ENCODE results near the gene LAMA2. TPM values are rescaled to one million over a fixed set of nuclear protein-coding genes. Genes with fewer than 3 reads are reported as not detected.

Gene LAMA2
- total and polyA plus RNA-seq, 2 of the 8 experiments (the other 6 are each of a cell fraction or from before 2014, with no cell fraction given) = 1.3 to 3.8 TPM

DNA sequence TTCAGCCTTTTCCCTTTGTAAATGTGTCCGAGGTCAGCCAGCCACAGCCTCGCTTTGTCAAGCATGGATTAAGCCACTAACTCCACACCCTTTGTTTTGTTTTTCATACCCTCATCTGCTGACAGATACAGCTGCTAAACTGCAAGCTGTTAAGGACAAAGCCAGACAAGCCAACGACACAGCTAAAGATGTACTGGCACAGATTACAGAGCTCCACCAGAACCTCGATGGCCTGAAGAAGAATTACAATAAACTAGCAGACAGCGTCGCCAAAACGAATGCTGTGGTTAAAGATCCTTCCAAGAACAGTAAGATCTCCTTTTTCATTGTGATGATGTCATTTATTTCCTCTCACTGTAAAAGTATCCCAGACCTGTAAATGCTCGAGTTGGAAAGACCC, 557.8 kb downstream of the LAMA2 start:
- Histone ChIP-seq H2AK5ac (ENCODE audit: low read depth, low read length) (no peak overlapping the region), H3K4me1 (replicated peaks in 1 of 4; ENCODE audit: control insufficient read depth in 3 of 4, insufficient read depth in 4 of 4, low read length in 3 of 4) (peaks cover 0 to 12% (median 0%) of the 10 kb centered on the region in 4 experiments; a peak in 1 of 7 replicates), H3K79me2 (ENCODE audit: control insufficient read depth in 1 of 2, insufficient read depth in 2 of 2, low read length in 2 of 2) (no peaks in the 10 kb centered on the region), H2BK15ac (ENCODE audit: low read length) (no peak overlapping the region), H3K27me3 (replicated peaks in 1 of 4; ENCODE audit: control insufficient read depth in 3 of 4, extremely low read depth in 1 of 4, insufficient read depth in 3 of 4, low read length in 3 of 4) (no peaks in the 10 kb centered on the region), H3K18ac (ENCODE audit: extremely low read depth, low read length) (no peak overlapping the region), H3K9me3 (ENCODE audit: insufficient read depth in 2 of 2, low read depth in 1 of 2, low read length in 1 of 2) (no peaks in the 10 kb centered on the region), H3K4me3 (ENCODE audit: extremely low read depth in 1 of 4, insufficient read depth in 2 of 4, low read depth in 3 of 4, low read length in 4 of 4) (no peak overlapping the region), H2BK20ac (ENCODE audit: low read length) (no peak overlapping the region), H3K4me2 (ENCODE audit: insufficient read depth in 1 of 2, low read depth in 2 of 2, low read length in 2 of 2) (peak overlapping the region; percentile 3 to 13; a peak in 2 of 4 replicates), H2BK120ac (replicated peaks; ENCODE audit: low read depth, low read length) (peak overlapping the region; percentile 25), H3K36me3 (ENCODE audit: control insufficient read depth in 2 of 4, insufficient read depth in 4 of 4, low read length in 3 of 4) (no peaks in the 10 kb centered on the region), H4K5ac (ENCODE audit: insufficient read length, low read depth, low read length) (no peak overlapping the region), H3K4ac (replicated peaks; ENCODE audit: insufficient read length, low read depth, low read length) (no peak overlapping the region), H3K9ac (replicated peaks in 1 of 4; ENCODE audit: extremely low read depth in 1 of 4, low read depth in 3 of 4, low read length in 3 of 4) (no peak overlapping the region), H3K56ac (replicated peaks; ENCODE audit: insufficient read length, low read depth, low read length) (no peak overlapping the region), H3K27ac (ENCODE audit: low read depth, low read length) (no peak overlapping the region), H2BK12ac (ENCODE audit: low read depth, low read length) (no peak overlapping the region), H4K20me1 (replicated peaks in 1 of 2; ENCODE audit: control insufficient read depth in 1 of 2, insufficient read depth in 2 of 2, low read length in 2 of 2) (no peaks in the 10 kb centered on the region), H2BK5ac (ENCODE audit: low read depth, low read length) (no peak overlapping the region), H3K23me2 (ENCODE audit: low read depth, low read length) (no peaks in the 10 kb centered on the region), H3K23ac (ENCODE audit: insufficient read length) (no peak overlapping the region), H2AFZ (ENCODE audit: low read length) (peak overlapping the region; percentile 72; the same call in 1 of the 2 replicates), H3K79me1 (ENCODE audit: low read depth, low read length) (no peaks in the 10 kb centered on the region), H3K14ac (ENCODE audit: insufficient read length) (no peak overlapping the region), H4K91ac (replicated peaks; ENCODE audit: insufficient read length, low read length) (no peak overlapping the region), H4K8ac (ENCODE audit: extremely low read depth, insufficient read depth, low read length) (no peak overlapping the region)
- DNase-seq (ENCODE audit: low read depth in 1 of 2, low spot score in 2 of 2) (no peak), FAIRE-seq (peak; percentile 80)
- WGBS, 2 experiments (ENCODE audit: extremely low coverage in 1 of 2, insufficient coverage in 1 of 2, insufficient read length in 1 of 2, insufficient replicate concordance in 2 of 2, low coverage in 1 of 2, low lambda C conversion rate in 2 of 2, missing lambda C conversion rate in 1 of 2) = 38% methylated on average over 8 of the region's 8 CpGs; no CpG with 5 or more reads in 1 of the 2 experiments
- POLR2A ChIA-PET (ENCODE audit: partially characterized antibody) = no interaction called here
- CTCF ChIA-PET (ENCODE audit: partially characterized antibody) = no interaction called here
- TF ChIP-seq KDM4A (IDR thresholded peaks at IDR 0.05; ENCODE audit: low read depth, low read length, severe bottlenecking) = no peak
- no peak for TF ChIP-seq CHD2 (IDR thresholded peaks at IDR 0.05; ENCODE audit: low read length)
- no peak for TF ChIP-seq SP2 (IDR thresholded peaks at IDR 0.05; ENCODE audit: low read length)
- 0 out of 2 replicates have a peak, but pooled peaks have one; percentile 16 for TF ChIP-seq JUND (IDR thresholded peaks at IDR 0.05; ENCODE audit: low read length)
- no peak for TF ChIP-seq SUZ12 (IDR thresholded peaks at IDR 0.05; ENCODE audit: low read length)
- no peak for TF ChIP-seq EP300 (IDR thresholded peaks at IDR 0.05; ENCODE audit: borderline replicate concordance in 1 of 2, low read depth in 2 of 2, low read length in 2 of 2)
- TF ChIP-seq CEBPB (IDR thresholded peaks at IDR 0.05; ENCODE audit: low read depth, low read length) = no peak
- TF ChIP-seq, protein P1, sequence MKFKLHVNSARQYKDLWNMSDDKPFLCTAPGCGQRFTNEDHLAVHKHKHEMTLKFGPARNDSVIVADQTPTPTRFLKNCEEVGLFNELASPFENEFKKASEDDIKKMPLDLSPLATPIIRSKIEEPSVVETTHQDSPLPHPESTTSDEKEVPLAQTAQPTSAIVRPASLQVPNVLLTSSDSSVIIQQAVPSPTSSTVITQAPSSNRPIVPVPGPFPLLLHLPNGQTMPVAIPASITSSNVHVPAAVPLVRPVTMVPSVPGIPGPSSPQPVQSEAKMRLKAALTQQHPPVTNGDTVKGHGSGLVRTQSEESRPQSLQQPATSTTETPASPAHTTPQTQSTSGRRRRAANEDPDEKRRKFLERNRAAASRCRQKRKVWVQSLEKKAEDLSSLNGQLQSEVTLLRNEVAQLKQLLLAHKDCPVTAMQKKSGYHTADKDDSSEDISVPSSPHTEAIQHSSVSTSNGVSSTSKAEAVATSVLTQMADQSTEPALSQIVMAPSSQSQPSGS (IDR thresholded peaks at IDR 0.05; ENCODE audit: low read length) = 0 out of 2 replicates have a peak, but pooled peaks have one; percentile 50
- TF ChIP-seq TEAD4 (IDR thresholded peaks at IDR 0.05; ENCODE audit: low read depth, low read length) = no peak
- no peak for TF ChIP-seq JUN (IDR thresholded peaks at IDR 0.05; ENCODE audit: low read depth, low read length)
- no peak for TF ChIP-seq KDM5A (IDR thresholded peaks at IDR 0.05; ENCODE audit: low read length)
